Right lobe of liver (tissue), 6 donors: ENCODE data around the gene OPA1. TPM values are rescaled to one million over a fixed set of nuclear protein-coding genes. Genes with fewer than 3 reads are reported as not detected.
A peak's percentile ranks its signal among the peaks of the same experiment; 100 is the strongest.

ENCODE experiments used
- ATAC-seq, 4 donors: fragments of 200-7000 bp; cut with Tn5 transposase; one replicate each; pipeline ENCODE4 v1.9.1; 2020; ENCODE audit warnings: mild to moderate bottlenecking in 4 of 4, moderate library complexity in 4 of 4
- DNase-seq, 3 donors: peaks; one replicate each; pipeline ENCODE4 v3.0.0-alpha.2; 2020
- H3K27ac ChIP-seq, 3 donors: fragments of 200-600 bp; one replicate each; pipeline ENCODE4 v1.8.0; 2022
- H3K27me3 ChIP-seq, 2 donors: fragments of 200-600 bp; one replicate each; pipeline ENCODE4 v1.8.0; 2022
- H3K36me3 ChIP-seq, 4 donors: fragments of 200-600 bp; sonication (generic) in 1 of 4; one replicate each; pipeline versions ENCODE4 v1.5.1 to v1.8.0; 2017 to 2022; ENCODE audit warnings: control low read depth in 1 of 4
- H3K4me1 ChIP-seq, 4 donors: fragments of 200-600 bp; sonication (generic) in 1 of 4; one replicate each; pipeline versions ENCODE4 v1.5.1 to v1.8.0; 2017 to 2022; ENCODE audit warnings: control low read depth in 1 of 4
- H3K4me3 ChIP-seq, 3 donors: fragments of 200-600 bp; one replicate each; pipeline ENCODE4 v1.8.0; 2022
- H3K9me3 ChIP-seq, 4 donors: fragments of 200-600 bp; sonication (generic) in 1 of 4; one replicate each; pipeline versions ENCODE4 v1.5.1 to v1.8.0; 2017 to 2022; ENCODE audit warnings: control low read depth in 1 of 4
- CTCF ChIP-seq, 4 donors: fragments of 200-600 bp in 3 of 4; fragments of 450-650 bp in 1 of 4; IDR thresholded peaks; one replicate each; pipeline versions ENCODE4 v1.5.1 to v1.8.0; 2016 to 2022; ENCODE audit warnings: antibody characterized with exemption in 4 of 4, mild to moderate bottlenecking in 2 of 4
- POLR2A ChIP-seq: fragments of 450-650 bp; IDR thresholded peaks from one replicate; pipeline ENCODE4 v1.6.1; 2017; ENCODE audit warnings: antibody characterized with exemption, mild to moderate bottlenecking
- WGBS: methylation state at CpG from one replicate; pipeline ENCODE4 v1.1.6; 2018; ENCODE audit warnings: low coverage, low lambda C conversion rate; ENCODE audit not compliant: insufficient coverage; ENCODE audit errors: missing lambda C conversion rate; 5-methylcytosine and 5-hydroxymethylcytosine counted together
- intact Hi-C, 2 donors: fragments of 100-400 bp; cut with DNase I; formaldehyde crosslinking; loops; one replicate each; pipeline versions ENCODE4 v1.11.2 to v1.14.1; 2022
- total RNA-seq, 6 experiments: library from RNA; depleted of rRNA in 2 of 6; stranded (reverse); fragments of >200 nt in 2 of 6; fragmentation: NEBNext Ultra II Directional in 3 of 6; extraction: Animal tissue kit (Norgen Biotek cat#: 25700) in 3 of 6; gene quantifications; one replicate each; pipeline versions ENCODE4 v1.1.0 to v1.2.4, GENCODE V29; 2016 to 2023
- donor health status: DM: no; HTN: yes; CAD: no.
- donor health status: DM: no; HTN: no; CAD: no.
- donor health status: DM: no; HTN: no; CAD: no.
- donor health status: DM: no; HTN: yes; CAD: no.
- donor health status: DM: no; HTN: yes; CAD: no.

OPA1 gene
- total RNA-seq, 6 experiments from 2014 or later = 29.2 to 45.5 (median 31.6) TPM

DNA sequence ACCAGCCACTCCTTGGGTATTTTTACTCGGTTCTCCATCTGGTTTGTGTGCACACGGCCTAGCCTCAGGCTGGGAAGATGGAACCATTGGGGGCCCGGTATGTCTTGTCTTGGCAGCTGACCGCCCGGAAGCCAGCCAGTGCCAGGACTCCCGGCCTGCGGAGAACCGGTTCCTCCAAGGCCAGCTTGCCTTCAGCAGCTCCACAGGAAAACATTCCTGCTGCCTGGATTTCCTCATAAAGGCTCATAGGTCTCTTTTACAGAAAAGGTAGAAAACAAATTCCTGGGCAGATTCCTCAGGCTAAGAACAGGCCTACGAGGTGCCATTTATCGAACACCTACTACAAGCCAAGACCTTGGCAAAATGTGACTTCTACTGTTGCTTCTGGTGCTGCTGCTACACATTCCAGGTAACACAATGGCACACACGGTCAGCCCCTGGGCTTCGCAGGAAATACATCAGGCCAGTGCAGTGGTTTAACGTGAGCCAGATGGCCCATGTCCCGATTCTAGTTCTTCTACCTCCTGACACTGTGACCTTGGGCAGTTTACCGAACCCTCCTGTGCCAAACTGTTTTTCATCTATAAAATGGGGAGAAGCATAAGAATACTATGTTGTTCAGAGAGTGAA, 141.8 kb downstream of the OPA1 start:
- WGBS = 60% methylated on average over 4 of the region's 15 CpGs
- no peaks in the 10 kb centered on the region for H3K36me3 ChIP-seq
- no peak overlapping the region for H3K27ac ChIP-seq
- DNase-seq = no peak
- H3K27me3 ChIP-seq = no peaks in the 10 kb centered on the region
- intact Hi-C loops = no loop called here
- no peak overlapping the region for H3K4me3 ChIP-seq
- ATAC-seq = no peak
- TF ChIP-seq CTCF (IDR thresholded peaks at IDR 0.05) (no peak), POLR2A (no peak)
- no peaks in the 10 kb centered on the region for H3K9me3 ChIP-seq
- H3K4me1 ChIP-seq = peaks cover 0 to 3% (median 0%) of the 10 kb centered on the region in 4 donors

DNA sequence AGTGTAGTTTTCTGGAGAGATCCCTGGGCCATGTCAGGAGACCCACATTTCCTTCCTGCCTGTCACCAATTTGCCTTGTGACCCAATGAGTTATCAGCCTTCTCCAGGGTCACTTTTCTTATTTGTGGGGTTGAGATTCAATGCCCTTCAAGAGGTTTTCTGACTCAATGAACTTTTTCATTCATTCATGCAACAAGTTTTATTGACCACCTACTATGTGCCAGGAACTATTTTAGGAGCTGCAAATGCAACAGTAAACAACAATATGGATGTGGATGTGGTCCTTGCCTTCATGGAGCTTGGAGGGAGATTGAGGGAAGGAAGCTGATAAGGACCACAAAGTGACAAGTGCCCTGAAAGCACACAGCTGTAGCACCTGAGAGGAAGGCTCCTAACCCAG, 142.8 kb downstream of the OPA1 start:
- intact Hi-C loops = no loop called here
- no peak overlapping the region for H3K27ac ChIP-seq
- no peak for DNase-seq
- no peaks in the 10 kb centered on the region for H3K27me3 ChIP-seq
- no peak overlapping the region for H3K4me3 ChIP-seq
- peaks cover 0 to 3% (median 0%) of the 10 kb centered on the region in 4 donors for H3K4me1 ChIP-seq
- H3K9me3 ChIP-seq = no peaks in the 10 kb centered on the region
- TF ChIP-seq CTCF (IDR thresholded peaks at IDR 0.05) (no peak), POLR2A (no peak)
- no peaks in the 10 kb centered on the region for H3K36me3 ChIP-seq
- ATAC-seq = no peak

DNA sequence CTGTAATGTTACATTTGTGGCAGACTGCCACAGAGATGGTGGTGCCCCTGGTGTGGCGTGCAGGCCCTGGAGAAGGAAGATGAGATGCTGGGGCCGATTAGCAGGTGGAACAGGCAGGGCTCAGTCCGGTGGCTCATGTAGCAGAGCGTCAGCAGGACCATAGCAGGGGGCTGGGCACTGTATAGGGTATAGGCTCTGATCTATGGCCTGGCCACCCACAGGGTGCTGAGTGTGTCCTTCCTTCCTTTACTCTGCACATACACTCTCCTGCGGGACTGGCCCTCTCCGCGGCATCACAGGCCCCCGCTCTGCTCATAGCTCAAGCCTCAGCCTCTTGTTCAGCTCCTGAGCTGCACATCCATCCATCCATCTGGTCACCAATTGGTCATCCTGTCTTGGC, 143.6 kb downstream of the OPA1 start:
- DNase-seq = no peak

DNA sequence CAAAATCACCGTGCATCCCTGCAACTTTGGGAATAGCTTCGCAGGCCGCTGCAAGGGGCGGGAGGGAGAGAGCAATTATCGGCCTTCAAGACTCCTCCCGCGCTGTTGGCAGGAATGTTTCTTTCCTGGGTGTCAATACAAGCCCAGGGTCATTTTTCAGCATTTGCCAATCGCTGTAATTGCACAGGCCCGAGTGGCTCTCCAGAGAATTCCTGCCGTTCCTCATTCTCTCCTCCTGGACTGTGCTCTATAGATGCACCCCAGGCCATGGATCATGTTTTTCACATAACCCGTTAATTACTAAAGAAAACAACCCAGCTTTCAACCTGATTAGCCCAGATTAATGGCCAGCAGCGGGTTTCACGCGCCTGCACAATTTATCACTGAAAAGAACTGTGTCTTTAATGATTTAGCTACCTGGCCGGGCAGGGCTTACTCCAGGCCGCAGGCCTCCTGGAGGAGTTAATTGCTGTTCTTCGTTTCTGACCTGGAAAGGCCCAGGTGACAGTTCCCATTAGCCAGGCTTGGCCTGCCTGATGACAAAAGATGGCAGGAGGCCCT, 144.3 kb downstream of the OPA1 start:
- intact Hi-C loops = no loop called here
- Histone ChIP-seq H3K4me1 (peaks cover 0 to 3% (median 0%) of the 10 kb centered on the region in 4 donors), H3K9me3 (no peaks in the 10 kb centered on the region), H3K4me3 (no peak overlapping the region), H3K36me3 (no peaks in the 10 kb centered on the region), H3K27me3 (no peaks in the 10 kb centered on the region), H3K27ac (no peak overlapping the region)
- 95% methylated on average over 16 of the region's 17 CpGs for WGBS
- ATAC-seq (no peak), DNase-seq (no peak)
- no peak for TF ChIP-seq CTCF (IDR thresholded peaks at IDR 0.05)
- no peak for TF ChIP-seq POLR2A

More for the DNA sequence above, 143.6 kb downstream of the OPA1 start:
- peak in 1 of 4 donors; percentile 37 for ATAC-seq
- H3K27ac ChIP-seq = no peak overlapping the region
- no peak for TF ChIP-seq POLR2A
- TF ChIP-seq CTCF (IDR thresholded peaks at IDR 0.05) = no peak
- H3K27me3 ChIP-seq = no peaks in the 10 kb centered on the region
- H3K4me3 ChIP-seq = no peak overlapping the region
- no peaks in the 10 kb centered on the region for H3K9me3 ChIP-seq
- 86% methylated on average over 4 of the region's 8 CpGs for WGBS
- H3K4me1 ChIP-seq = peaks cover 0 to 3% (median 0%) of the 10 kb centered on the region in 4 donors
- H3K36me3 ChIP-seq = no peaks in the 10 kb centered on the region
- intact Hi-C loops = no loop called here
